H9 (cell line): ENCODE data around the gene ANKS1B. TPM values are rescaled to one million over a fixed set of nuclear protein-coding genes. Genes with fewer than 3 reads are reported as not detected.

Source experiments
- DNase-seq: peaks from one replicate; pipeline ENCODE4 v3.0.0-alpha.2; 2017
- H2AFZ ChIP-seq: one replicate; pipeline ENCODE4 v1.6.1; 2013; ENCODE audit warnings: mild to moderate bottlenecking, low read length, control low read depth, moderate library complexity
- H2AK5ac ChIP-seq: 2 replicates; pipeline ENCODE4 v1.6.1; 2013; ENCODE audit warnings: low read length, control low read depth, mixed read lengths; ENCODE audit not compliant: insufficient read length
- H2BK120ac ChIP-seq: one replicate; pipeline ENCODE4 v1.6.1; 2013; ENCODE audit warnings: low read depth, mild to moderate bottlenecking, low read length, control low read depth, inconsistent platforms; ENCODE audit not compliant: poor library complexity, severe bottlenecking
- H2BK12ac ChIP-seq: 2 replicates; pipeline ENCODE4 v1.6.1; 2013; ENCODE audit warnings: low read length, control low read depth, mixed read lengths, low read depth; ENCODE audit not compliant: insufficient read length
- H2BK15ac ChIP-seq: 2 replicates; pipeline ENCODE4 v1.6.1; 2013; ENCODE audit warnings: low read depth, low read length, control low read depth
- H2BK20ac ChIP-seq: one replicate; pipeline ENCODE4 v1.6.1; 2013; ENCODE audit warnings: low read depth, mild to moderate bottlenecking, low read length, control low read depth, inconsistent platforms; ENCODE audit not compliant: poor library complexity, severe bottlenecking
- H2BK5ac ChIP-seq: 2 replicates; pipeline ENCODE4 v1.6.1; 2013; ENCODE audit warnings: low read length, control low read depth, mixed read lengths; ENCODE audit not compliant: insufficient read length
- H3K14ac ChIP-seq: 2 replicates; pipeline ENCODE4 v1.6.1; 2013; ENCODE audit warnings: low read length, control low read depth; ENCODE audit not compliant: insufficient read depth
- H3K18ac ChIP-seq: 2 replicates; pipeline ENCODE4 v1.6.1; 2013; ENCODE audit warnings: low read depth, mild to moderate bottlenecking, mixed read lengths, low read length, control low read depth; ENCODE audit not compliant: insufficient read length
- H3K23ac ChIP-seq: 2 replicates; pipeline ENCODE4 v1.6.1; 2013; ENCODE audit warnings: low read length, control low read depth, mixed read lengths, low read depth; ENCODE audit not compliant: insufficient read length
- H3K23me2 ChIP-seq: 2 replicates; pipeline ENCODE4 v1.6.1; 2013; ENCODE audit warnings: low read depth, mild to moderate bottlenecking, mixed read lengths, low read length, control low read depth; ENCODE audit not compliant: insufficient read length, poor library complexity, severe bottlenecking
- H3K27ac ChIP-seq: 2 replicates; pipeline ENCODE4 v1.5.1; 2013; ENCODE audit warnings: low read length, control low read depth, mixed read lengths, low read depth; ENCODE audit not compliant: insufficient read length
- H3K27me3 ChIP-seq: 2 replicates; pipeline ENCODE4 v1.6.1; 2013; ENCODE audit warnings: low read length, control low read depth, inconsistent platforms; ENCODE audit not compliant: insufficient read depth
- H3K4ac ChIP-seq: 2 replicates; pipeline ENCODE4 v1.6.1; 2013; ENCODE audit warnings: low read depth, mild to moderate bottlenecking, control low read depth, inconsistent platforms, low read length, moderate library complexity
- H3K4me1 ChIP-seq: 2 replicates; pipeline ENCODE4 v1.6.1; 2013; ENCODE audit warnings: low read length, control low read depth, inconsistent platforms; ENCODE audit not compliant: insufficient read depth
- H3K4me2 ChIP-seq: 2 replicates; pipeline ENCODE4 v1.6.1; 2013; ENCODE audit warnings: low read length, control low read depth, mixed read lengths; ENCODE audit not compliant: insufficient read length, insufficient read depth
- H3K56ac ChIP-seq: 2 replicates; pipeline ENCODE4 v1.6.1; 2013; ENCODE audit warnings: low read depth, mild to moderate bottlenecking, mixed read lengths, low read length, control low read depth; ENCODE audit not compliant: insufficient read length
- H3K79me1 ChIP-seq: 2 replicates; pipeline ENCODE4 v1.6.1; 2013; ENCODE audit warnings: low read depth, mild to moderate bottlenecking, moderate library complexity, low read length, control low read depth, inconsistent platforms; ENCODE audit not compliant: insufficient read depth, poor library complexity, severe bottlenecking
- H3K79me2 ChIP-seq: 2 replicates; pipeline ENCODE4 v1.6.1; 2013; ENCODE audit warnings: low read length, control low read depth, inconsistent platforms; ENCODE audit not compliant: insufficient read depth
- H3K9ac ChIP-seq: 2 replicates; pipeline ENCODE4 v1.6.1; 2013; ENCODE audit warnings: low read length, control low read depth, mixed read lengths; ENCODE audit not compliant: insufficient read length; ENCODE audit errors: extremely low read depth
- H3K9me3 ChIP-seq: one replicate; pipeline ENCODE4 v1.6.1; 2013; ENCODE audit warnings: low read depth, low read length, inconsistent platforms; ENCODE audit not compliant: control insufficient read depth
- H3T11ph ChIP-seq: one replicate; pipeline ENCODE4 v1.6.1; 2013; ENCODE audit warnings: mild to moderate bottlenecking, low read length, control low read depth, inconsistent platforms
- H4K20me1 ChIP-seq: one replicate; pipeline ENCODE4 v1.6.1; 2013; ENCODE audit not compliant: control insufficient read depth, insufficient read length, insufficient read depth
- H4K5ac ChIP-seq: 2 replicates; pipeline ENCODE4 v1.6.1; 2013; ENCODE audit warnings: low read depth, mild to moderate bottlenecking, mixed read lengths, low read length, control low read depth; ENCODE audit not compliant: insufficient read length
- H4K8ac ChIP-seq: replicated peaks from 2 replicates; pipeline ENCODE4 v1.6.1; 2013; ENCODE audit warnings: low read length, control low read depth, mixed read lengths, low read depth; ENCODE audit not compliant: insufficient read length
- H4K91ac ChIP-seq: 2 replicates; pipeline ENCODE4 v1.6.1; 2013; ENCODE audit warnings: low read depth, mild to moderate bottlenecking, moderate library complexity, mixed read lengths, low read length, control low read depth; ENCODE audit not compliant: insufficient read length
- H3K27ac Mint-ChIP-seq, 3 experiments: 2 replicates in 2 of 3; 3 replicates in 1 of 3; pipeline ENCODE4 v1.8.0; 2020 to 2021; ENCODE audit warnings: mixed read lengths in 3 of 3, mild to moderate bottlenecking in 1 of 3, moderate library complexity in 1 of 3
- H3K27me3 Mint-ChIP-seq: 2 replicates; pipeline ENCODE4 v1.8.0; 2021; ENCODE audit warnings: low read depth, mild to moderate bottlenecking, moderate library complexity, mixed read lengths
- H3K36me3 Mint-ChIP-seq, 3 experiments: 2 replicates in 2 of 3; 3 replicates in 1 of 3; pipeline ENCODE4 v1.8.0; 2020 to 2021; ENCODE audit warnings: low read depth in 3 of 3, mixed read lengths in 3 of 3; ENCODE audit not compliant: insufficient read depth in 1 of 3
- H3K4me1 Mint-ChIP-seq, 2 experiments: 2 replicates each; pipeline ENCODE4 v1.8.0; 2020; ENCODE audit warnings: mixed read lengths in 2 of 2
- H3K4me3 Mint-ChIP-seq, 2 experiments: 2 replicates in 1 of 2; 3 replicates in 1 of 2; pipeline ENCODE4 v1.8.0; 2020 to 2021; ENCODE audit warnings: mild to moderate bottlenecking in 2 of 2, mixed read lengths in 2 of 2, moderate library complexity in 1 of 2
- H3K9me3 Mint-ChIP-seq, 2 experiments: 2 replicates in 1 of 2; 3 replicates in 1 of 2; pipeline ENCODE4 v1.8.0; 2020; ENCODE audit warnings: mild to moderate bottlenecking in 2 of 2, mixed read lengths in 2 of 2, moderate library complexity in 1 of 2
- WGBS: extraction: QIAGEN DNeasy Blood & Tissue Kit; methylation state at CpG from one replicate; pipeline ENCODE4 v1.1.7; 2013; ENCODE audit warnings: missing lambda C conversion rate, low lambda C conversion rate, mixed read lengths; ENCODE audit not compliant: insufficient read length; ENCODE audit errors: extremely low coverage; 5-methylcytosine and 5-hydroxymethylcytosine counted together
- total RNA-seq: library from RNA; stranded (reverse); gene quantifications from 2 replicates; pipeline ENCODE4 v1.2.1, GENCODE V29; 2021
- TF ChIP-seq, protein P1 (sequence below): fragments of 200-600 bp; sonication (generic); conservative IDR thresholded peaks from 3 replicates; pipeline ENCODE4 v1.8.0; 2021; ENCODE audit warnings: antibody characterized with exemption, mild to moderate bottlenecking

The ANKS1B gene
- total RNA-seq, 1 experiment from 2014 or later: 4.1 TPM

- Histone ChIP-seq H3K4me1 (peaks cover 3% of the 10 kb centered on the region; the same call in 1 of the 2 replicates), H3K9me3 (no peaks in the 10 kb centered on the region), H3T11ph (no peak overlapping the region), H4K20me1 (no peaks in the 10 kb centered on the region), H3K79me1 (no peaks in the 10 kb centered on the region), H2BK20ac (no peak overlapping the region), H3K18ac (no peak overlapping the region), H2AK5ac (no peak overlapping the region), H2BK12ac (no peak overlapping the region), H3K23me2 (no peaks in the 10 kb centered on the region), H2BK5ac (no peak overlapping the region), H2BK15ac (no peak overlapping the region), H3K27ac (no peak overlapping the region), H2BK120ac (no peak overlapping the region), H3K14ac (no peak overlapping the region), H3K4me2 (no peak overlapping the region), H4K8ac (no peak overlapping the region), H3K23ac (no peak overlapping the region), H4K91ac (no peak overlapping the region), H2AFZ (no peak overlapping the region), H3K4ac (no peak overlapping the region), H3K27me3 (no peaks in the 10 kb centered on the region), H4K5ac (no peak overlapping the region), H3K79me2 (no peaks in the 10 kb centered on the region), H3K56ac (no peak overlapping the region), H3K9ac (no peak overlapping the region)
- no CpG with 5 or more reads among the region's 12 CpGs for WGBS
- DNase-seq: no peak
- peaks cover 20% of the 10 kb centered on the region for H3K27me3 Mint-ChIP-seq
- H3K36me3 Mint-ChIP-seq: no peaks in the 10 kb centered on the region
- H3K9me3 Mint-ChIP-seq: no peaks in the 10 kb centered on the region
- TF ChIP-seq, protein P1, sequence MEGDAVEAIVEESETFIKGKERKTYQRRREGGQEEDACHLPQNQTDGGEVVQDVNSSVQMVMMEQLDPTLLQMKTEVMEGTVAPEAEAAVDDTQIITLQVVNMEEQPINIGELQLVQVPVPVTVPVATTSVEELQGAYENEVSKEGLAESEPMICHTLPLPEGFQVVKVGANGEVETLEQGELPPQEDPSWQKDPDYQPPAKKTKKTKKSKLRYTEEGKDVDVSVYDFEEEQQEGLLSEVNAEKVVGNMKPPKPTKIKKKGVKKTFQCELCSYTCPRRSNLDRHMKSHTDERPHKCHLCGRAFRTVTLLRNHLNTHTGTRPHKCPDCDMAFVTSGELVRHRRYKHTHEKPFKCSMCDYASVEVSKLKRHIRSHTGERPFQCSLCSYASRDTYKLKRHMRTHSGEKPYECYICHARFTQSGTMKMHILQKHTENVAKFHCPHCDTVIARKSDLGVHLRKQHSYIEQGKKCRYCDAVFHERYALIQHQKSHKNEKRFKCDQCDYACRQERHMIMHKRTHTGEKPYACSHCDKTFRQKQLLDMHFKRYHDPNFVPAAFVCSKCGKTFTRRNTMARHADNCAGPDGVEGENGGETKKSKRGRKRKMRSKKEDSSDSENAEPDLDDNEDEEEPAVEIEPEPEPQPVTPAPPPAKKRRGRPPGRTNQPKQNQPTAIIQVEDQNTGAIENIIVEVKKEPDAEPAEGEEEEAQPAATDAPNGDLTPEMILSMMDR: 0 out of 3 replicates have a peak, but pooled peaks have one; percentile 8
- H3K4me3 Mint-ChIP-seq: no peak overlapping the region
- peaks cover 17 to 22% of the 10 kb centered on the region in 2 experiments for H3K4me1 Mint-ChIP-seq
- no peak overlapping the region; a peak in 1 of 7 replicates for H3K27ac Mint-ChIP-seq
Measured at GRCh38 chr12:98741556-98742265, 1243.0 kb downstream of the ANKS1B start.
